SU-DHL-6 (cell line): ENCODE results near the gene PTK6.
"Not testable (repeated sequence)": the region's sequence is repeated elsewhere in the genome, so short reads cannot be mapped to it uniquely, and the experiment has no call there.

ENCODE experiments used
- H2AFZ ChIP-seq: fragments of 200-600 bp; sonication (generic); 2 replicates; pipeline ENCODE4 v1.6.1; 2014; ENCODE audit warnings: low read depth, mild to moderate bottlenecking, moderate library complexity, mixed read lengths, antibody characterized with exemption, low read length; ENCODE audit not compliant: severe bottlenecking
- H3F3A ChIP-seq: fragments of 200-600 bp; shearing (Covaris generic); 2 replicates; pipeline ENCODE4 v1.6.0; 2016; ENCODE audit warnings: antibody characterized with exemption, mild to moderate bottlenecking; ENCODE audit not compliant: insufficient read depth
- H3K27ac ChIP-seq: fragments of 200-600 bp; sonication (generic); 2 replicates; pipeline ENCODE4 v1.5.1; 2016; ENCODE audit warnings: low read depth, mild to moderate bottlenecking, low read length, moderate library complexity, mixed read lengths
- H3K27me3 ChIP-seq: fragments of 200-600 bp; sonication (generic), shearing (Covaris generic); 2 replicates; pipeline ENCODE4 v1.6.0; 2014; ENCODE audit warnings: mild to moderate bottlenecking, low read length
- H3K36me3 ChIP-seq: fragments of 200-600 bp; sonication (generic); 2 replicates; pipeline ENCODE4 v1.6.1; 2014; ENCODE audit warnings: mild to moderate bottlenecking, low read length, mixed read lengths
- H3K4me2 ChIP-seq: fragments of 300-600, 200-600 bp; shearing (Covaris generic), sonication (generic); 2 replicates; pipeline ENCODE4 v1.6.0; 2014; ENCODE audit warnings: low read length, low read depth, mild to moderate bottlenecking; ENCODE audit not compliant: poor library complexity, severe bottlenecking
- H3K4me3 ChIP-seq: fragments of 200-600 bp; sonication (generic); 2 replicates; pipeline ENCODE4 v1.5.1; 2014; ENCODE audit warnings: antibody characterized with exemption, low read length, mild to moderate bottlenecking, mixed read lengths; ENCODE audit not compliant: insufficient read depth, poor library complexity, severe bottlenecking
- H3K79me2 ChIP-seq: fragments of 200-600 bp; sonication (generic); 2 replicates; pipeline ENCODE4 v1.6.1; 2014; ENCODE audit warnings: mild to moderate bottlenecking, low read length, moderate library complexity; ENCODE audit not compliant: insufficient read depth
- H3K9ac ChIP-seq: fragments of 200-600 bp; sonication (generic); 2 replicates; pipeline ENCODE4 v1.7.0; 2014; ENCODE audit warnings: mild to moderate bottlenecking, low read length
- H3K9me2 ChIP-seq: fragments of 200-600 bp; sonication (generic); replicated peaks from 2 replicates; pipeline ENCODE4 v1.6.1; 2014; ENCODE audit warnings: low read length; ENCODE audit not compliant: insufficient read depth
- H3K9me3 ChIP-seq: fragments of 200-600 bp; sonication (generic); 2 replicates; pipeline ENCODE4 v1.6.1; 2014; ENCODE audit warnings: low read length, mixed read lengths; ENCODE audit not compliant: insufficient read depth
- H4K20me1 ChIP-seq: fragments of 200-600 bp; sonication (generic); 2 replicates; pipeline ENCODE4 v1.6.1; 2014; ENCODE audit warnings: low read depth, mild to moderate bottlenecking, antibody characterized with exemption, low read length, moderate library complexity, mixed read lengths
- CTCF ChIP-seq: fragments of 200-600 bp; sonication (generic); IDR thresholded peaks from one replicate; pipeline ENCODE4 v1.5.1; 2017; ENCODE audit warnings: antibody characterized with exemption, mild to moderate bottlenecking, low read length, moderate library complexity; ENCODE audit not compliant: insufficient read depth, poor library complexity, severe bottlenecking
- EZH2phosphoT487 ChIP-seq: fragments of 200-600 bp; sonication (generic), shearing (Covaris generic); conservative IDR thresholded peaks from 2 replicates; pipeline ENCODE4 v1.6.1; 2018; ENCODE audit warnings: mild to moderate bottlenecking, antibody characterized with exemption, low read length, moderate library complexity, mixed read lengths

PTK6 gene

GRCh38 chr20:63560856-63561609 lies 23.9 kb upstream of the PTK6 start:
- no peak overlapping the region for H2AFZ ChIP-seq
- no peaks in the 10 kb centered on the region for H3K9me2 ChIP-seq
- no peak overlapping the region for H3K27ac ChIP-seq
- no peaks in the 10 kb centered on the region for H3K27me3 ChIP-seq
- no peak overlapping the region for H3K9ac ChIP-seq
- no peak overlapping the region for H3K4me3 ChIP-seq
- H4K20me1 ChIP-seq, result no peaks in the 10 kb centered on the region
- H3K4me2 ChIP-seq, result no peak overlapping the region
- TF ChIP-seq CTCF (no peak), EZH2phosphoT487 (no peak)
- no peaks in the 10 kb centered on the region for H3F3A ChIP-seq
- H3K9me3 ChIP-seq, result no peaks in the 10 kb centered on the region
- H3K36me3 ChIP-seq, result no peaks in the 10 kb centered on the region
- no peaks in the 10 kb centered on the region for H3K79me2 ChIP-seq

GRCh38 chr20:63560333-63560805 lies 23.2 kb upstream of the PTK6 start:
- Histone ChIP-seq H3K27me3 (no peaks in the 10 kb centered on the region), H3K4me3 (no peak overlapping the region), H3K4me2 (no peak overlapping the region), H3K36me3 (no peaks in the 10 kb centered on the region), H2AFZ (no peak overlapping the region), H3K9ac (no peak overlapping the region), H3K79me2 (no peaks in the 10 kb centered on the region), H3K9me2 (no peaks in the 10 kb centered on the region), H4K20me1 (no peaks in the 10 kb centered on the region), H3F3A (no peaks in the 10 kb centered on the region), H3K9me3 (no peaks in the 10 kb centered on the region), H3K27ac (no peak overlapping the region)
- no peak for TF ChIP-seq EZH2phosphoT487

- H3K4me3 ChIP-seq, H4K20me1 ChIP-seq, H3K79me2 ChIP-seq, H3K9me3 ChIP-seq, H3K4me2 ChIP-seq, H3F3A ChIP-seq, H2AFZ ChIP-seq, H3K27ac ChIP-seq, H3K9ac ChIP-seq, H3K36me3 ChIP-seq, H3K27me3 ChIP-seq, H3K9me2 ChIP-seq: not testable (repeated sequence)
Observed at GRCh38 chr20:63559485-63560332, 22.5 kb upstream of the PTK6 start.

GRCh38 chr20:63558804-63559484 lies 21.8 kb upstream of the PTK6 start:
- Histone ChIP-seq H3K9me2 (no peaks in the 10 kb centered on the region), H4K20me1 (no peaks in the 10 kb centered on the region), H3K4me3 (no peak overlapping the region), H3K9me3 (no peaks in the 10 kb centered on the region), H2AFZ (no peak overlapping the region), H3K27ac (no peak overlapping the region), H3K27me3 (no peaks in the 10 kb centered on the region), H3K79me2 (no peaks in the 10 kb centered on the region), H3K4me2 (no peak overlapping the region), H3F3A (no peaks in the 10 kb centered on the region), H3K36me3 (no peaks in the 10 kb centered on the region), H3K9ac (no peak overlapping the region)
- no peak for TF ChIP-seq CTCF
- TF ChIP-seq EZH2phosphoT487, result no peak
